Heart left ventricle (tissue), 13 donors: ENCODE measurements around the gene MTFMT.

Experiments used
- CTCF ChIP-seq, 12 donors: fragments of 200-600 bp; sonication (generic) in 4 of 12; IDR thresholded peaks; one replicate each; pipeline versions ENCODE4 v1.5.0 to v1.8.0; 2018 to 2022; ENCODE audit warnings: antibody characterized with exemption in 12 of 12, mild to moderate bottlenecking in 5 of 12
- POLR2A ChIP-seq, 2 donors: fragments of 450-650 bp; IDR thresholded peaks; one replicate each; pipeline ENCODE4 v1.6.1; 2017; ENCODE audit warnings: antibody characterized with exemption in 2 of 2, mild to moderate bottlenecking in 2 of 2, moderate library complexity in 2 of 2
- donor health status: ischemic (EF 13 %, LVEDD 7.1; RV severe dilation, severe dysfunction).
- donor health status: DM: no; HTN: yes; CAD: no.
- donor health status: DM: no; HTN: no; CAD: no.
- donor health status: ischemic (EF 25% LVEDD 6.9; RV normal size, moderate dysfunction).
- donor health status: ischemic (EF 25% LVEDD 5.7; RV mildly dilated, moderate dysfunction).
- donor health status: ischemic (EF 35%, LVEDD 5.7; RV mildly dilated, moderate dysfunction).
- donor health status: nonischemic (EF 11% LVEDD 7.7; RV severe dilation, severe dysfunction).
- donor health status: DM: yes; HTN: yes; CAD: no.
- donor health status: PGD.
- donor health status: ischemic (EF 29% LVEDD 5.4; RV normal size, mild dysfunction).
- donor health status: nonischemic (EF 23%, LVEDD 6.1; RV moderate dilation, normal function).

DNA sequence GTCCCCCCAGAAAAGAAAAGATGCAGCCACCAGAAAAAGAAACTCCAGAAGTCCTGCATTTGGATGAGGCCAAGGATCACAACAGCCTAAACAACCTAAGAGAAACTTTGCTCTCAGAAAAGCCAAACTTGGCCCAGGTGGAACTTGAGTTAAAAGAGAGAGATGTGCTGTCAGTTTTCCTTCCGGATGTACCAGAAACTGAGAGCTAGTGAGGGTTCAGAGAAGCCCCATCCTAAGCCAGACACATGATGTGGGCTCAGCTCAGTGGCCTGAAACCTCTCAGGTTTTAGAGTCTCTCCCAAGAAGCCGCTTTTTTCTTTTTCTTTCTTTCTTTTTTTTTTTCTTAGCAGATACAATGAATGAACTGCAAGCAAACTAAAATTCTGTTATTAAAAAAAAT is 23.5 kb upstream of the MTFMT start:
- TF ChIP-seq CTCF (IDR thresholded peaks at IDR 0.05) (no peak), POLR2A (IDR thresholded peaks at IDR 0.05) (no peak)
